ENCODE results near the gene LRMDA. TPM values are rescaled to one million over a fixed set of nuclear protein-coding genes. Genes with fewer than 3 reads are reported as not detected.

LRMDA gene
- total RNA-seq, 4 donors from 2014 or later, result 0.88 to 14.1 (median 5.1) TPM; not detected in 1

DNA sequence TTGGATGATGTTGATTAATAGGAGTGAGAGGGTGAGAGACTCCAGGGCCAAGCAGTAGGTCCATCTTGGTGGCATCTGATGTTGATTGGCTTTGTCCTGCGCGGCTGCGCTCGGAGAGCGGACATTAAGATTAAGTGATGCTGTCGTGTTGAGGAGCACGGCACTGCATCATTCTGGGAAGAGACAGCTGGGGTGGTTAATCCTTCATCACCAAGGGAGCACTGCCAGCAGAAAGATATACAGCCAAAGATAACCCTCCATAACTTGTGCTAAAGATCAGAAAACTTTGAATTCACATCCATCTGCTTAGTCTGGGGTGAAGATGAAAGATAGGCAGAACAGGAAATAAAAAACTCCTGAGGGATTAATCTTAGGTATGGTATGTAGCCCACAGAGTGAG, 208.3 kb downstream of the LRMDA start:
- Histone ChIP-seq H3K27ac (no peak overlapping the region), H3K4me3 (no peak overlapping the region), H3K36me3 (no peaks in the 10 kb centered on the region), H3K4me1 (no peaks in the 10 kb centered on the region), H3K9me3 (no peaks in the 10 kb centered on the region), H3K27me3 (peaks cover 0 to 9% (median 0%) of the 10 kb centered on the region in 4 donors)
- 71 to 91% methylated on average over 7 of the region's 7 CpGs for WGBS, 2 donors
- no peak for DNase-seq
- intact Hi-C loops (cut with DNase I), result no loop called here
- TF ChIP-seq CTCF (IDR thresholded peaks at IDR 0.05), result no peak
- TF ChIP-seq POLR2A (IDR thresholded peaks at IDR 0.05), result no peak

GRCh38 chr10:75640381-75640780, 209.0 kb downstream of the LRMDA start:
- intact Hi-C loops (cut with DNase I), result no loop called here
- Histone ChIP-seq H3K27me3 (peaks cover 0 to 9% (median 0%) of the 10 kb centered on the region in 4 donors), H3K27ac (no peak overlapping the region), H3K9me3 (no peaks in the 10 kb centered on the region), H3K36me3 (no peaks in the 10 kb centered on the region), H3K4me3 (no peak overlapping the region), H3K4me1 (no peaks in the 10 kb centered on the region)
- 78 to 80% methylated on average over 3 of the region's 3 CpGs for WGBS, 2 donors
- no peak for DNase-seq
- TF ChIP-seq CTCF (IDR thresholded peaks at IDR 0.05), result no peak

- no peak for DNase-seq
- 100% methylated on average over 1 of the region's 1 CpG for WGBS, 2 donors
- peaks cover 0 to 9% (median 0%) of the 10 kb centered on the region in 4 donors for H3K27me3 ChIP-seq
- H3K4me1 ChIP-seq, result peaks cover 0 to 2% (median 0%) of the 10 kb centered on the region in 3 donors
- intact Hi-C loops (cut with DNase I), result no loop called here
- no peaks in the 10 kb centered on the region for H3K36me3 ChIP-seq
- H3K9me3 ChIP-seq, result no peaks in the 10 kb centered on the region
- TF ChIP-seq POLR2A (IDR thresholded peaks at IDR 0.05), result no peak
- no peak for TF ChIP-seq CTCF (IDR thresholded peaks at IDR 0.05)
- H3K4me3 ChIP-seq, result no peak overlapping the region
- H3K27ac ChIP-seq, result no peak overlapping the region
These were observed 209.4 kb downstream of the LRMDA start for GRCh38 chr10:75640803-75641202.

DNA sequence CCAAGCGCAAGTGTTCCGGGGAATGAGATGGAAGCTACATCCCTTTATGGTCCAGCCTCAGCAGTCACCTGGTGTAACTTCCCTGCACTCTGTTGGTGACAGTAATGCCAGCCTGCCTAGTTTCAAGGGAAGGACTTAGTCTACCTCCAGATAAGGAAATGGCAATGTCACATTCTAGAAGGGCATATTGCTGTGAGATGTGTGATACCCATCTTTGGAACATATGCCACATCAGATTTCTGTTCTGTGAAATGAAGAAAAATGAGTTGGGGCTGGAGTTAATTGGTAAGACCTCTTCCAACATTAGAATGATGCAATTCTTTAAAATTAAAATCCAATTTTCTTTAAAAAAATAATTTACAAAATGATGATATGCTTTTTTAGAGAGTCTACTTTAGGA, 212.0 kb downstream of the LRMDA start:
- peaks cover 0 to 4% (median 0%) of the 10 kb centered on the region in 4 donors for H3K27me3 ChIP-seq
- no peak for DNase-seq
- TF ChIP-seq POLR2A (IDR thresholded peaks at IDR 0.05), result no peak
- TF ChIP-seq CTCF (IDR thresholded peaks at IDR 0.05), result no peak
- 95% methylated on average over 2 of the region's 2 CpGs for WGBS, 2 donors
- intact Hi-C loops (cut with DNase I), result no loop called here
- no peak overlapping the region for H3K4me3 ChIP-seq
- no peaks in the 10 kb centered on the region for H3K36me3 ChIP-seq
- no peak overlapping the region for H3K27ac ChIP-seq
- H3K4me1 ChIP-seq, result peaks cover 0 to 20% (median 9%) of the 10 kb centered on the region in 3 donors
- H3K9me3 ChIP-seq, result no peaks in the 10 kb centered on the region

DNA sequence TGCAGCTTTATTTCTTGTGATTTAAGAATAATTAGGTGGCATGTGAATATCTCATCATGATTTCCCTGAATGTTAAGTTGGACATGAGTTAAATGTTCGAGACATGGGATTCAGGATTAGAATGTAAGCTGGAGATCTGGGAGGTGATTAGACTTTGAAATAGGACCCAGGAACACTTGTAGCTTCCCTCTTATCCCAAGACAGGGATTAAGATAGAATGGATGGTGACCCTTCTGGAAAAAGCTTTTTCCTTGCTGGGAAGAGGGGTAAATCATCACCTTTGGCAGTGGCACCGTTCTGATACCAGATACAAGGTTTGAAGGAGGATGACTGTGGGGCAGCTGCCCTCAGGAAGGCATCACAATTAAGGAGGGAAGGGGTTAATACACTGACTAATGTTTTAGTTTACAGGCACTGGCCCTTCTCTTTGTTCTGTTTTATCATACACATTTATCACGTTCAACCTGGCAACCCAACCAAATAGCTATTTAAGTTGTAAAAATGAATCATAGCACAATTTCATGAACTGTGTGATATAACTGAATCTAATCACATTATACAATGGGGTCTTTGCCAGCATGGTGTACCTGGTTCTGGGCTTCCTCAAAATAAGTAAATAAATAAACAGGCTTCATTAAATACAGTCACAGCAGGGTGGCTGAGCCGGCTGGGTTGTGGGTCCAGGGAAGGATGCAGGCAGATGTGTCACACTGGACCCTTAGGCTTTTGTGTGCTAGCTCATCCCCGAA, 212.7 kb downstream of the LRMDA start:
- 58 to 69% methylated on average over 5 of the region's 5 CpGs for WGBS, 2 donors
- intact Hi-C loops (cut with DNase I), result no loop called here
- TF ChIP-seq CTCF (IDR thresholded peaks at IDR 0.05) (no peak), POLR2A (IDR thresholded peaks at IDR 0.05) (no peak)

More for the DNA sequence above, 212.7 kb downstream of the LRMDA start:
- Histone ChIP-seq H3K36me3 (no peaks in the 10 kb centered on the region), H3K4me1 (peaks cover 0 to 21% (median 9%) of the 10 kb centered on the region in 3 donors), H3K27ac (no peak overlapping the region), H3K9me3 (no peaks in the 10 kb centered on the region), H3K4me3 (no peak overlapping the region), H3K27me3 (peaks cover 0 to 4% (median 0%) of the 10 kb centered on the region in 4 donors)
- no peak for DNase-seq
